Heart right ventricle (tissue), 16 donors: ENCODE results near the gene CTBP2. TPM values are rescaled to one million over a fixed set of nuclear protein-coding genes. Genes with fewer than 3 reads are reported as not detected.

Source experiments
- ATAC-seq, 8 donors: fragments of 200-7000 bp; cut with Tn5 transposase; one replicate each; pipeline ENCODE4 v1.9.1; 2020; ENCODE audit warnings: mild to moderate bottlenecking in 8 of 8, moderate library complexity in 8 of 8, moderate number of reproducible peaks in 1 of 8
- DNase-seq, 2 donors: peaks; one replicate each; pipeline ENCODE4 v3.0.0-alpha.2; 2020
- H3K27ac ChIP-seq, 10 donors: fragments of 200-600 bp; sonication (generic) in 2 of 10; one replicate each; pipeline versions ENCODE4 v1.5.0 to v1.8.0; 2020 to 2022; ENCODE audit warnings: mild to moderate bottlenecking in 3 of 10
- H3K27me3 ChIP-seq, 7 donors: fragments of 200-600 bp; one replicate each; pipeline ENCODE4 v1.8.0; 2021 to 2022; ENCODE audit warnings: mild to moderate bottlenecking in 2 of 7
- H3K36me3 ChIP-seq, 9 donors: fragments of 200-600 bp; sonication (generic) in 1 of 9; one replicate each; pipeline versions ENCODE4 v1.5.0 to v1.8.0; 2020 to 2022; ENCODE audit warnings: mild to moderate bottlenecking in 2 of 9
- H3K4me1 ChIP-seq, 9 donors: fragments of 200-600 bp; sonication (generic) in 1 of 9; one replicate each; pipeline versions ENCODE4 v1.5.0 to v1.8.0; 2020 to 2022; ENCODE audit warnings: mild to moderate bottlenecking in 4 of 9
- H3K4me3 ChIP-seq, 10 donors: fragments of 200-600 bp; sonication (generic) in 2 of 10; one replicate each; pipeline versions ENCODE4 v1.5.0 to v1.8.0; 2020 to 2022; ENCODE audit warnings: mild to moderate bottlenecking in 7 of 10, moderate library complexity in 2 of 10
- H3K9me3 ChIP-seq, 11 donors: fragments of 200-600 bp in 10 of 11; sonication (generic) in 2 of 11; one replicate each; pipeline versions ENCODE4 v1.5.0 to v1.8.0; 2013 to 2022; ENCODE audit warnings: mild to moderate bottlenecking in 2 of 11, control low read depth in 1 of 11, moderate library complexity in 1 of 11
- CTCF ChIP-seq, 9 donors: fragments of 200-600 bp; sonication (generic) in 2 of 9; IDR thresholded peaks; one replicate each; pipeline versions ENCODE4 v1.5.0 to v1.8.0; 2021 to 2022; ENCODE audit warnings: antibody characterized with exemption in 9 of 9, mild to moderate bottlenecking in 5 of 9, moderate library complexity in 1 of 9
- WGBS, 2 donors: extraction: QIAGEN DNeasy Blood & Tissue Kit; methylation state at CpG; one replicate each; pipeline ENCODE4 v1.1.7; 2013; ENCODE audit warnings: inconsistent platforms in 1 of 2; 5-methylcytosine and 5-hydroxymethylcytosine counted together
- intact Hi-C, 10 donors: fragments of 100-400 bp; cut with DNase I; formaldehyde crosslinking; loops; one replicate each; pipeline versions ENCODE4 v1.11.1 to v1.14.2; 2022
- polyA plus RNA-seq, 2 donors: library from polyadenylated mRNA; stranded (reverse); fragments of 200-250 nt; gene quantifications; one replicate each; pipeline ENCODE4 v1.2.3, GENCODE V29; 2013
- total RNA-seq, 10 donors: library from RNA; stranded (reverse); fragmentation: NEBNext Ultra II Directional in 3 of 10; extraction: Animal tissue kit (Norgen Biotek cat#: 25700) in 3 of 10; gene quantifications; one replicate each; pipeline versions ENCODE4 v1.2.1 to v1.2.4, GENCODE V29; 2021 to 2023
- donor health status: Arrhythmogenic right ventricular cardiomyopathy.
- donor health status: ischemic (EF 13 %, LVEDD 7.1; RV severe dilation, severe dysfunction).
- donor health status: healthy with polysubstance abuse.
- donor health status: DM: no; HTN: yes; CAD: no.
- donor health status: DM: no; HTN: no; CAD: no.
- donor health status: ischemic (EF 25% LVEDD 6.9; RV normal size, moderate dysfunction).
- donor health status: ischemic (EF 25% LVEDD 5.7; RV mildly dilated, moderate dysfunction).
- donor health status: healthy.
- donor health status: DM: yes; HTN: yes; CAD: no.
- donor health status: Ischemic cardiomyopathy.
- donor health status: ischemic (EF 35%, LVEDD 5.7; RV mildly dilated, moderate dysfunction).
- donor health status: nonischemic (EF 11% LVEDD 7.7; RV severe dilation, severe dysfunction).
- donor health status: DM: yes; HTN: yes; CAD: no.
- donor health status: PGD.
- donor health status: ischemic (EF 29% LVEDD 5.4; RV normal size, mild dysfunction).
- donor health status: nonischemic (EF 23%, LVEDD 6.1; RV moderate dilation, normal function).

The CTBP2 gene
- total and polyA plus RNA-seq, 12 donors = 14.7 to 36.2 (median 26.0) TPM

- H3K4me1 ChIP-seq = peaks cover 36 to 77% (median 56%) of the 10 kb centered on the region in 9 donors
Observed at GRCh38 chr10:125003146-125003900, 157.0 kb downstream of the CTBP2 start.

GRCh38 chr10:125002423-125003145 lies 157.8 kb downstream of the CTBP2 start:
- peak in 1 of 2 donors; percentile 13 for DNase-seq
- Histone ChIP-seq H3K9me3 (no peaks in the 10 kb centered on the region), H3K4me3 (no peak overlapping the region), H3K27ac (peak overlapping the region in 5 of 10 donors; percentile 7 to 81 (median 73)), H3K36me3 (peaks cover 0 to 82% (median 4%) of the 10 kb centered on the region in 9 donors), H3K4me1 (peaks cover 36 to 72% (median 54%) of the 10 kb centered on the region in 9 donors), H3K27me3 (no peaks in the 10 kb centered on the region)
- 76 to 80% methylated on average over 28 of the region's 28 CpGs for WGBS, 2 donors
- TF ChIP-seq CTCF (IDR thresholded peaks at IDR 0.05) = no peak
- intact Hi-C loops = loop anchor here in 4 of 10 donors (5.0 to 10.0 kb wide), 3 partner anchors 35 to 152 kb away; no protein-coding TSS in a partner anchor
- ATAC-seq = no peak

More at GRCh38 chr10:125003146-125003900, 157.0 kb downstream of the CTBP2 start:
- 90 to 95% methylated on average over 34 of the region's 34 CpGs for WGBS, 2 donors
- Histone ChIP-seq H3K9me3 (no peaks in the 10 kb centered on the region), H3K36me3 (peaks cover 0 to 79% (median 4%) of the 10 kb centered on the region in 9 donors), H3K4me3 (no peak overlapping the region), H3K27me3 (no peaks in the 10 kb centered on the region), H3K27ac (no peak overlapping the region)
- peak in 2 of 9 donors; percentile 7 to 20 for TF ChIP-seq CTCF (IDR thresholded peaks at IDR 0.05)
- intact Hi-C loops = loop anchor here in 4 of 10 donors (5.0 to 10.0 kb wide), 3 partner anchors 34 to 151 kb away; no protein-coding TSS in a partner anchor
- ATAC-seq (no peak), DNase-seq (peak in 1 of 2 donors; percentile 3)

- intact Hi-C loops = loop anchor here in 4 of 10 donors (5.0 to 10.0 kb wide), 3 partner anchors 35 to 153 kb away; no protein-coding TSS in a partner anchor
- TF ChIP-seq CTCF (IDR thresholded peaks at IDR 0.05) = no peak
- DNase-seq (no peak), ATAC-seq (no peak)
- peaks cover 36 to 67% (median 49%) of the 10 kb centered on the region in 9 donors for H3K4me1 ChIP-seq
- no peaks in the 10 kb centered on the region for H3K27me3 ChIP-seq
- H3K36me3 ChIP-seq = peaks cover 0 to 88% (median 9%) of the 10 kb centered on the region in 9 donors
- H3K27ac ChIP-seq = peak overlapping the region in 6 of 10 donors; percentile 59 to 81 (median 76)
- no peaks in the 10 kb centered on the region for H3K9me3 ChIP-seq
- H3K4me3 ChIP-seq = no peak overlapping the region
- WGBS, 2 donors = 50 to 59% methylated on average over 12 of the region's 12 CpGs
Observed at GRCh38 chr10:125002047-125002422, 158.3 kb downstream of the CTBP2 start.
